ENCODE results near the gene CAMTA1. TPM values are rescaled to one million over a fixed set of nuclear protein-coding genes. Genes with fewer than 3 reads are reported as not detected.

Gene CAMTA1
- total RNA-seq, 1 experiment from 2014 or later = 50.3 TPM

DNA sequence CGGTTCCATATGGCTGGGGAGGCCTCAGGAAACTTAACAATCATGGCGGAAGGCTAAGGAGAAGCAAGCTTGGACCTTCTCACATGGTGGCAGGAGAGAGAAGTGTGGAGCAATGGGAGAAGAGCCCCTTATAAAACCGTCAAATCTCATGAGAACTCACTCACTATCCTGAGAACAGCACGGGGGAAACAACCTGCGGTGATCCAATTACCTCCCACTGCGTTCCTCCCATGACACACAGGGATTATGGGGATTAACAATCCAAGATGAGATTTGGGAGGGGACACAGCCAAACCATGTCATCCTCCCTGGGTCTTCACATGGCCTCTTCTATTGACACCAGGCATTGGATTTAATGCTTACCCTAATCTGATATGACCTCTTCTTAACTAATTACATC, 530.7 kb downstream of the CAMTA1 start:
- CTCF ChIA-PET = no interaction called here
- BruUV-seq (replicated peaks) = no TSS peak
- Mint-ChIP-seq H3K4me3 (ENCODE audit: low read depth, unreplicated experiment) (no peak overlapping the region), H3K36me3 (ENCODE audit: insufficient read depth, unreplicated experiment) (no peaks in the 10 kb centered on the region), H3K4me1 (ENCODE audit: low read depth, unreplicated experiment) (no peaks in the 10 kb centered on the region), H3K27me3 (ENCODE audit: unreplicated experiment) (no peaks in the 10 kb centered on the region), H3K27ac (ENCODE audit: unreplicated experiment) (no peak overlapping the region), H3K9me3 (ENCODE audit: low read depth, unreplicated experiment) (no peaks in the 10 kb centered on the region)
- intact Hi-C loops (cut with micrococcal nuclease; ENCODE audit: unreplicated experiment) = no loop called here
- no peak for DNase-seq
- TF ChIP-seq, protein P1, sequence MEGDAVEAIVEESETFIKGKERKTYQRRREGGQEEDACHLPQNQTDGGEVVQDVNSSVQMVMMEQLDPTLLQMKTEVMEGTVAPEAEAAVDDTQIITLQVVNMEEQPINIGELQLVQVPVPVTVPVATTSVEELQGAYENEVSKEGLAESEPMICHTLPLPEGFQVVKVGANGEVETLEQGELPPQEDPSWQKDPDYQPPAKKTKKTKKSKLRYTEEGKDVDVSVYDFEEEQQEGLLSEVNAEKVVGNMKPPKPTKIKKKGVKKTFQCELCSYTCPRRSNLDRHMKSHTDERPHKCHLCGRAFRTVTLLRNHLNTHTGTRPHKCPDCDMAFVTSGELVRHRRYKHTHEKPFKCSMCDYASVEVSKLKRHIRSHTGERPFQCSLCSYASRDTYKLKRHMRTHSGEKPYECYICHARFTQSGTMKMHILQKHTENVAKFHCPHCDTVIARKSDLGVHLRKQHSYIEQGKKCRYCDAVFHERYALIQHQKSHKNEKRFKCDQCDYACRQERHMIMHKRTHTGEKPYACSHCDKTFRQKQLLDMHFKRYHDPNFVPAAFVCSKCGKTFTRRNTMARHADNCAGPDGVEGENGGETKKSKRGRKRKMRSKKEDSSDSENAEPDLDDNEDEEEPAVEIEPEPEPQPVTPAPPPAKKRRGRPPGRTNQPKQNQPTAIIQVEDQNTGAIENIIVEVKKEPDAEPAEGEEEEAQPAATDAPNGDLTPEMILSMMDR (IDR thresholded peaks at IDR 0.05; ENCODE audit: unreplicated experiment) = no peak

DNA sequence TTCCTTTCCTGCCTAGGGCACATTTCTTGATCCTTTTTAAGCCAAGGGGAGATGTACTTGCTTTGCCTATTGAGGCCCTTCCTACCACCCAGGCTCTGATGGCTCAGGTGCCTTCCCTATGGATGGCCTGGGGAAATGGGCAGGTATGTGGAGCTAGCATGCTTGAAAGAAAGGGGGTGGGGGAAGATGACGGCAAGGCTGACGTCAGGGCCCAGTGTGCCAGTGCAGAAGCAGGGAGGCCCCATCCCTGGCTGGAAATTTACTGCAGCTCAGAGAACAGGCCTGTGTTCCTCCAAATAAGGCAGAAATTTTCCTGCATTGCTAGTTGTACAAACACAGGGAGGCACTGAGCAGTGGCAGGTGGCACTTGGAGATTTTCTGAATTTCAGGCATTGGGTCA, 532.6 kb downstream of the CAMTA1 start:
- Mint-ChIP-seq H3K4me3 (ENCODE audit: low read depth, unreplicated experiment) (no peak overlapping the region), H3K27me3 (ENCODE audit: unreplicated experiment) (no peaks in the 10 kb centered on the region), H3K36me3 (ENCODE audit: insufficient read depth, unreplicated experiment) (no peaks in the 10 kb centered on the region), H3K4me1 (ENCODE audit: low read depth, unreplicated experiment) (no peaks in the 10 kb centered on the region), H3K9me3 (ENCODE audit: low read depth, unreplicated experiment) (no peaks in the 10 kb centered on the region), H3K27ac (ENCODE audit: unreplicated experiment) (no peak overlapping the region)
- CTCF ChIA-PET = no interaction called here
- TF ChIP-seq, protein P1 (IDR thresholded peaks at IDR 0.05; ENCODE audit: unreplicated experiment) = no peak
- DNase-seq = no peak
- no TSS peak for BruUV-seq (replicated peaks)
- intact Hi-C loops (cut with micrococcal nuclease; ENCODE audit: unreplicated experiment) = no loop called here

DNA sequence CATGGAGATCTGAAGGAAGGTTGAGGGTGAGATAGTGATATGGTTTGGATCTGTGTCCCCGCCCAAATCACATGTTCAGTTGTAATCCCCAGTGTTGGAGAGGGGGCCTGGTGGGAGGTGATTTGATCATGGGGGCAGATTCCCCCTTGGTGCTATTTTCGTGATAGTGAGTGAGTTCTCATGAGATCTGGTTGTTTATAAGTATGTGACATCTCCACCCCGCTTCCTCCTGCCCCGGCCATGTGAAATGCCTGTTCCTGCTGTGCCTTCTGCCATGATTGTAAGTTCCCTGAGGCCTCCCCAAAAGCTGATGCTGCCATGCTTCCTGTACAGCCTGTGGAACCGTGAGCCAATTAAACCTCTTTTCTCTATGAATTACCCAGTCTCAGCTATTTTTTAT, 533.9 kb downstream of the CAMTA1 start:
- Mint-ChIP-seq H3K27ac (ENCODE audit: unreplicated experiment) (no peak overlapping the region), H3K4me3 (ENCODE audit: low read depth, unreplicated experiment) (no peak overlapping the region), H3K4me1 (ENCODE audit: low read depth, unreplicated experiment) (no peaks in the 10 kb centered on the region), H3K9me3 (ENCODE audit: low read depth, unreplicated experiment) (no peaks in the 10 kb centered on the region), H3K27me3 (ENCODE audit: unreplicated experiment) (no peaks in the 10 kb centered on the region), H3K36me3 (ENCODE audit: insufficient read depth, unreplicated experiment) (no peaks in the 10 kb centered on the region)
- CTCF ChIA-PET = no interaction called here
- TF ChIP-seq, protein P1 (IDR thresholded peaks at IDR 0.05; ENCODE audit: unreplicated experiment) = no peak
- intact Hi-C loops (cut with micrococcal nuclease; ENCODE audit: unreplicated experiment) = no loop called here
- BruUV-seq (replicated peaks) = no TSS peak
- no peak for DNase-seq

DNA sequence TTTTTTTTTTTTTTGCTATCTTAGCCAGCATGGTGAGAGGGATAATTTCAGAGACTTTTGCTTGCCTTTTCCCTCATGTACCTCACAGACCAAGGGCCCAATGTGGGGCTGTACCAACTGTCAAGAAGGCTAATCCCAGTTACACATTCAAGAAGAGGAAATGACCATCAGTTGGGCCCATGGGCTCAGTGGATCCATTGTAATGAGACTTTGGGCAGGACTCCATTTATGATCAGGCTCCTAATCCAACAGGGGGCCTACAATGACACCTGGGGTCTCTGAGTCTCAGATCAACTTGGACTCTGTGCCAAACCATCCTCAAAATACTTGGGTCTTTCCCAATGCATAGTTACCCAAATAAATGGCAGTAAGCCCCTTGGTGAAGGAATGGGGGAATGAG, 535.4 kb downstream of the CAMTA1 start:
- Mint-ChIP-seq H3K9me3 (ENCODE audit: low read depth, unreplicated experiment) (no peaks in the 10 kb centered on the region), H3K27ac (ENCODE audit: unreplicated experiment) (no peak overlapping the region), H3K4me1 (ENCODE audit: low read depth, unreplicated experiment) (no peaks in the 10 kb centered on the region), H3K27me3 (ENCODE audit: unreplicated experiment) (no peaks in the 10 kb centered on the region), H3K4me3 (ENCODE audit: low read depth, unreplicated experiment) (no peak overlapping the region), H3K36me3 (ENCODE audit: insufficient read depth, unreplicated experiment) (no peaks in the 10 kb centered on the region)
- intact Hi-C loops (cut with micrococcal nuclease; ENCODE audit: unreplicated experiment) = no loop called here
- no TSS peak for BruUV-seq (replicated peaks)
- CTCF ChIA-PET = no interaction called here
- DNase-seq = no peak
- TF ChIP-seq, protein P1 (IDR thresholded peaks at IDR 0.05; ENCODE audit: unreplicated experiment) = no peak
